Urinary bladder (tissue), 4 donors: ENCODE data around the gene WIPF3. TPM values are rescaled to one million over a fixed set of nuclear protein-coding genes. Genes with fewer than 3 reads are reported as not detected.

ENCODE experiments used
- DNase-seq: peaks from one replicate; pipeline ENCODE4 v3.0.0-alpha.2; 2015; ENCODE audit errors: extremely low spot score
- H3K27ac ChIP-seq: one replicate; pipeline ENCODE4 v1.5.1; 2013; ENCODE audit warnings: low read depth, mild to moderate bottlenecking, moderate library complexity
- H3K36me3 ChIP-seq: one replicate; pipeline ENCODE4 v1.6.1; 2013; ENCODE audit warnings: mild to moderate bottlenecking, moderate library complexity; ENCODE audit not compliant: insufficient read depth
- H3K4me1 ChIP-seq: one replicate; pipeline ENCODE4 v1.6.1; 2013; ENCODE audit warnings: mild to moderate bottlenecking, moderate library complexity; ENCODE audit not compliant: insufficient read depth
- H3K4me3 ChIP-seq: one replicate; pipeline ENCODE4 v1.5.1; 2013; ENCODE audit warnings: low read depth, low read length
- WGBS: extraction: QIAGEN DNeasy Blood & Tissue Kit; methylation state at CpG from one replicate; pipeline ENCODE4 v1.1.7; 2013; 5-methylcytosine and 5-hydroxymethylcytosine counted together
- polyA plus RNA-seq: library from polyadenylated mRNA; stranded (reverse); fragments of 200-250 nt; gene quantifications from one replicate; pipeline ENCODE4 v1.2.3, GENCODE V29; 2013
- total RNA-seq: library from RNA; depleted of rRNA; stranded (reverse); fragments of >200 nt; gene quantifications from one replicate; pipeline ENCODE4 v1.2.3, GENCODE V29; 2014
- donor health status: healthy with polysubstance abuse.
- donor health status: healthy.

The WIPF3 gene
- total and polyA plus RNA-seq, 2 donors, result 0.95 to 3.4 TPM

GRCh38 chr7:29815181-29816105 is 9.1 kb downstream of the WIPF3 start:
- no peaks in the 10 kb centered on the region for H3K4me1 ChIP-seq
- DNase-seq, result no peak

GRCh38 chr7:29818308-29818707 is 12.0 kb downstream of the WIPF3 start:
- no peaks in the 10 kb centered on the region for H3K4me1 ChIP-seq
- no peak for DNase-seq
- H3K36me3 ChIP-seq, result no peaks in the 10 kb centered on the region
- no peak overlapping the region for H3K4me3 ChIP-seq
- WGBS, result 97% methylated on average over 6 of the region's 6 CpGs
- no peak overlapping the region for H3K27ac ChIP-seq

More at GRCh38 chr7:29815181-29816105, 9.1 kb downstream of the WIPF3 start:
- Histone ChIP-seq H3K36me3 (no peaks in the 10 kb centered on the region), H3K4me3 (no peak overlapping the region), H3K27ac (no peak overlapping the region)
- 75% methylated on average over 10 of the region's 10 CpGs for WGBS

- H3K27ac ChIP-seq, result no peak overlapping the region
- no peaks in the 10 kb centered on the region for H3K36me3 ChIP-seq
- no peaks in the 10 kb centered on the region for H3K4me1 ChIP-seq
- 87% methylated on average over 7 of the region's 7 CpGs for WGBS
- H3K4me3 ChIP-seq, result no peak overlapping the region
- DNase-seq, result no peak
Observed at GRCh38 chr7:29825775-29826529, 19.6 kb downstream of the WIPF3 start.

- H3K36me3 ChIP-seq, result no peaks in the 10 kb centered on the region
- H3K27ac ChIP-seq, result no peak overlapping the region
- H3K4me1 ChIP-seq, result no peaks in the 10 kb centered on the region
- H3K4me3 ChIP-seq, result no peak overlapping the region
- no peak for DNase-seq
- 82% methylated on average over 2 of the region's 2 CpGs for WGBS
Observed at GRCh38 chr7:29826530-29826822, 20.2 kb downstream of the WIPF3 start.

GRCh38 chr7:29826904-29827303 is 20.6 kb downstream of the WIPF3 start:
- no peaks in the 10 kb centered on the region for H3K36me3 ChIP-seq
- no peak overlapping the region for H3K4me3 ChIP-seq
- no peaks in the 10 kb centered on the region for H3K4me1 ChIP-seq
- DNase-seq, result no peak
- no peak overlapping the region for H3K27ac ChIP-seq

- no peak for DNase-seq
- WGBS, result 92% methylated on average over 6 of the region's 6 CpGs
- Histone ChIP-seq H3K27ac (no peak overlapping the region), H3K4me1 (no peaks in the 10 kb centered on the region), H3K4me3 (no peak overlapping the region), H3K36me3 (no peaks in the 10 kb centered on the region)
Observed at GRCh38 chr7:29831705-29832104, 25.4 kb downstream of the WIPF3 start.

- Histone ChIP-seq H3K27ac (no peak overlapping the region), H3K4me3 (no peak overlapping the region), H3K4me1 (no peaks in the 10 kb centered on the region), H3K36me3 (no peaks in the 10 kb centered on the region)
- DNase-seq, result no peak
- WGBS, result 86% methylated on average over 2 of the region's 2 CpGs
Observed at GRCh38 chr7:29833929-29834328, 27.6 kb downstream of the WIPF3 start.

- H3K36me3 ChIP-seq, result no peaks in the 10 kb centered on the region
- 83% methylated on average over 12 of the region's 12 CpGs for WGBS
- H3K4me1 ChIP-seq, result no peaks in the 10 kb centered on the region
- H3K27ac ChIP-seq, result no peak overlapping the region
- no peak for DNase-seq
- H3K4me3 ChIP-seq, result no peak overlapping the region
Observed at GRCh38 chr7:29835718-29836117, 29.4 kb downstream of the WIPF3 start.

- Histone ChIP-seq H3K27ac (no peak overlapping the region), H3K36me3 (no peaks in the 10 kb centered on the region), H3K4me1 (no peaks in the 10 kb centered on the region), H3K4me3 (no peak overlapping the region)
- no peak for DNase-seq
- WGBS, result 28% methylated on average over 7 of the region's 7 CpGs
Observed at GRCh38 chr7:29839302-29839701, 33.0 kb downstream of the WIPF3 start.

- H3K4me3 ChIP-seq, result no peak overlapping the region
- no peaks in the 10 kb centered on the region for H3K4me1 ChIP-seq
- DNase-seq, result no peak
- no peak overlapping the region for H3K27ac ChIP-seq
- WGBS, result 81% methylated on average over 3 of the region's 3 CpGs
- H3K36me3 ChIP-seq, result no peaks in the 10 kb centered on the region
Observed at GRCh38 chr7:29839921-29840320, 33.6 kb downstream of the WIPF3 start.

- no peaks in the 10 kb centered on the region for H3K36me3 ChIP-seq
- H3K4me1 ChIP-seq, result no peaks in the 10 kb centered on the region
- no peak overlapping the region for H3K4me3 ChIP-seq
- no peak overlapping the region for H3K27ac ChIP-seq
- no peak for DNase-seq
- WGBS, result 68% methylated on average over 6 of the region's 6 CpGs
Observed at GRCh38 chr7:29840701-29841100, 34.4 kb downstream of the WIPF3 start.

- no peak for DNase-seq
- Histone ChIP-seq H3K4me3 (no peak overlapping the region), H3K27ac (no peak overlapping the region), H3K4me1 (no peaks in the 10 kb centered on the region), H3K36me3 (no peaks in the 10 kb centered on the region)
- WGBS, result 82% methylated on average over 11 of the region's 11 CpGs
Observed at GRCh38 chr7:29841926-29842701, 35.8 kb downstream of the WIPF3 start.

- Histone ChIP-seq H3K36me3 (no peaks in the 10 kb centered on the region), H3K4me1 (no peaks in the 10 kb centered on the region), H3K27ac (no peak overlapping the region), H3K4me3 (no peak overlapping the region)
- WGBS, result 85% methylated on average over 8 of the region's 8 CpGs
- DNase-seq, result no peak
Observed at GRCh38 chr7:29843093-29843492, 36.8 kb downstream of the WIPF3 start.
